ENCODE results near the gene PDRG1. TPM values are rescaled to one million over a fixed set of nuclear protein-coding genes. Genes with fewer than 3 reads are reported as not detected.
A peak's percentile ranks its signal among the peaks of the same experiment; 100 is the strongest.

PDRG1 gene
- polyA plus RNA-seq, 3 donors = 3.5 to 4.4 (median 3.7) TPM

- DNase-seq = no peak
- 94% methylated on average over 4 of the region's 4 CpGs for WGBS (ENCODE audit: insufficient coverage)
- intact Hi-C loops (cut with micrococcal nuclease) = no loop called here
These were observed 6.5 kb downstream of the PDRG1 start for GRCh38 chr20:31945319-31945718.

GRCh38 chr20:31943052-31943471 lies 8.8 kb downstream of the PDRG1 start:
- peaks cover 1% of the 10 kb centered on the region in 2 donors for H3K9me3 ChIP-seq (replicated peaks in 1 of 2; ENCODE audit: control insufficient read depth in 1 of 2, insufficient read depth in 1 of 2, low read length in 2 of 2)
- Mint-ChIP-seq H3K27me3 (ENCODE audit: low read depth in 3 of 3) (peaks cover 0 to 2% (median 0%) of the 10 kb centered on the region in 3 donors), H3K4me3 (no peak overlapping the region), H3K9me3 (peaks cover 0 to 3% (median 2%) of the 10 kb centered on the region in 7 donors), H3K4me1 (no peaks in the 10 kb centered on the region), H3K27ac (peak overlapping the region in 3 of 7 donors; percentile 26 to 81 (median 50)), H3K36me3 (peaks cover 54 to 60% of the 10 kb centered on the region in 2 donors)
- TF ChIP-seq CTCF (IDR thresholded peaks at IDR 0.05) = no peak
- intact Hi-C loops (cut with micrococcal nuclease) = no loop called here
- H3K27me3 ChIP-seq (ENCODE audit: control insufficient read depth in 2 of 2, insufficient read depth in 2 of 2, low read length in 2 of 2) = no peaks in the 10 kb centered on the region
- H3K9ac ChIP-seq (ENCODE audit: insufficient read depth, low read length, poor library complexity, severe bottlenecking) = no peak overlapping the region
- no peak overlapping the region for H3K27ac ChIP-seq (ENCODE audit: low read depth in 1 of 2, low read length in 2 of 2)
- 94% methylated on average over 2 of the region's 2 CpGs for WGBS (ENCODE audit: insufficient coverage)
- no peak for DNase-seq
- H4K20me1 ChIP-seq (ENCODE audit: insufficient read depth, low read length) = peaks cover 4% of the 10 kb centered on the region
- H3K4me2 ChIP-seq (replicated peaks; ENCODE audit: extremely low read depth, low read length, poor library complexity, severe bottlenecking) = no peak overlapping the region
- H3K36me3 ChIP-seq (replicated peaks in 1 of 2; ENCODE audit: control insufficient read depth in 1 of 2, insufficient read depth in 2 of 2, low read length in 2 of 2) = peaks cover 35 to 56% of the 10 kb centered on the region in 2 donors
- no peak overlapping the region for H2AFZ ChIP-seq (ENCODE audit: insufficient read depth, low read depth, low read length, poor library complexity, severe bottlenecking)
- no peaks in the 10 kb centered on the region for H3K79me2 ChIP-seq (ENCODE audit: insufficient read depth, low read length)
- no peaks in the 10 kb centered on the region for H3K4me1 ChIP-seq (ENCODE audit: control insufficient read depth in 1 of 2, insufficient read depth in 2 of 2, low read length in 2 of 2)
- H3K4me3 ChIP-seq (replicated peaks in 1 of 3; ENCODE audit: low read depth in 2 of 3, low read length in 3 of 3) = no peak overlapping the region

More at GRCh38 chr20:31945319-31945718, 6.5 kb downstream of the PDRG1 start:
- no peak overlapping the region for H3K4me2 ChIP-seq (replicated peaks; ENCODE audit: extremely low read depth, low read length, poor library complexity, severe bottlenecking)
- H3K9me3 ChIP-seq (replicated peaks in 1 of 2; ENCODE audit: control insufficient read depth in 1 of 2, insufficient read depth in 1 of 2, low read length in 2 of 2) = peaks cover 7% of the 10 kb centered on the region in 2 donors
- H3K9ac ChIP-seq (ENCODE audit: insufficient read depth, low read length, poor library complexity, severe bottlenecking) = no peak overlapping the region
- Mint-ChIP-seq H3K36me3 (peaks cover 71 to 80% of the 10 kb centered on the region in 2 donors), H3K4me3 (no peak overlapping the region), H3K4me1 (peaks cover 5% of the 10 kb centered on the region), H3K9me3 (peaks cover 0 to 5% (median 3%) of the 10 kb centered on the region in 7 donors), H3K27ac (no peak overlapping the region), H3K27me3 (ENCODE audit: low read depth in 3 of 3) (peaks cover 0 to 2% (median 0%) of the 10 kb centered on the region in 3 donors)
- no peaks in the 10 kb centered on the region for H3K27me3 ChIP-seq (ENCODE audit: control insufficient read depth in 2 of 2, insufficient read depth in 2 of 2, low read length in 2 of 2)
- H3K79me2 ChIP-seq (ENCODE audit: insufficient read depth, low read length) = peaks cover 5% of the 10 kb centered on the region
- H3K4me1 ChIP-seq (ENCODE audit: control insufficient read depth in 1 of 2, insufficient read depth in 2 of 2, low read length in 2 of 2) = peaks cover 0 to under 1% of the 10 kb centered on the region in 2 donors
- H2AFZ ChIP-seq (ENCODE audit: insufficient read depth, low read depth, low read length, poor library complexity, severe bottlenecking) = no peak overlapping the region
- H3K36me3 ChIP-seq (replicated peaks in 1 of 2; ENCODE audit: control insufficient read depth in 1 of 2, insufficient read depth in 2 of 2, low read length in 2 of 2) = peaks cover 55 to 79% of the 10 kb centered on the region in 2 donors
- no peak overlapping the region for H3K4me3 ChIP-seq (replicated peaks in 1 of 3; ENCODE audit: low read depth in 2 of 3, low read length in 3 of 3)
- no peak overlapping the region for H3K27ac ChIP-seq (ENCODE audit: low read depth in 1 of 2, low read length in 2 of 2)
- H4K20me1 ChIP-seq (ENCODE audit: insufficient read depth, low read length) = peaks cover 20% of the 10 kb centered on the region
- no peak for TF ChIP-seq CTCF (IDR thresholded peaks at IDR 0.05)
